GM21717 (cell line): Measurements from ENCODE around the gene PLXDC1.
"Not testable (repeated sequence)": the region's sequence is repeated elsewhere in the genome, so short reads cannot be mapped to it uniquely, and the experiment has no call there.

ENCODE experiments used
- ATAC-seq: cut with Tn5 transposase; IDR thresholded peaks from one replicate; pipeline ENCODE4 v1.9.1; 2021; ENCODE audit warnings: mild to moderate bottlenecking, moderate library complexity; ENCODE audit not compliant: unreplicated experiment

PLXDC1 gene

GRCh38 chr17:39071573-39071972 lies 79.9 kb downstream of the PLXDC1 start:
- no peak for ATAC-seq

GRCh38 chr17:39069114-39069756 lies 82.2 kb downstream of the PLXDC1 start:
- ATAC-seq: no peak

GRCh38 chr17:39064819-39065218 lies 86.6 kb downstream of the PLXDC1 start:
- ATAC-seq: no peak

GRCh38 chr17:39064374-39064773 lies 87.1 kb downstream of the PLXDC1 start:
- no peak for ATAC-seq

- ATAC-seq: no peak
Observed at GRCh38 chr17:39063681-39064069, 87.8 kb downstream of the PLXDC1 start.

GRCh38 chr17:39062846-39063680 lies 88.4 kb downstream of the PLXDC1 start:
- no peak for ATAC-seq

- no peak for ATAC-seq
Observed at GRCh38 chr17:39058524-39058923, 92.9 kb downstream of the PLXDC1 start.

- ATAC-seq: no peak
Observed at GRCh38 chr17:39057701-39058206, 93.7 kb downstream of the PLXDC1 start.

GRCh38 chr17:39054111-39054645 lies 97.3 kb downstream of the PLXDC1 start:
- ATAC-seq: no peak

- not testable (repeated sequence) for ATAC-seq
Observed at GRCh38 chr17:39052423-39052822, 99.0 kb downstream of the PLXDC1 start.

- ATAC-seq: no peak
Observed at GRCh38 chr17:39051001-39051585, 100.3 kb downstream of the PLXDC1 start.

- no peak for ATAC-seq
Observed at GRCh38 chr17:39045948-39046679, 105.3 kb downstream of the PLXDC1 start.

GRCh38 chr17:39036009-39036408 lies 115.4 kb downstream of the PLXDC1 start:
- ATAC-seq: no peak

GRCh38 chr17:39035578-39035977 lies 115.9 kb downstream of the PLXDC1 start:
- not testable (repeated sequence) for ATAC-seq

- no peak for ATAC-seq
Observed at GRCh38 chr17:39028690-39029089, 122.7 kb downstream of the PLXDC1 start.

- ATAC-seq: no peak
Observed at GRCh38 chr17:39027455-39028035, 123.9 kb downstream of the PLXDC1 start.

GRCh38 chr17:39026980-39027451 lies 124.4 kb downstream of the PLXDC1 start:
- ATAC-seq: no peak

GRCh38 chr17:39026346-39026745 lies 125.1 kb downstream of the PLXDC1 start:
- ATAC-seq: not testable (repeated sequence)

GRCh38 chr17:39022924-39023323 lies 128.5 kb downstream of the PLXDC1 start:
- ATAC-seq: no peak

- ATAC-seq: not testable (repeated sequence)
Observed at GRCh38 chr17:39020037-39020436, 131.4 kb downstream of the PLXDC1 start.
